ES-I3 (cell line): Measurements from ENCODE around the gene SPDYE3.

Source experiments
- H3K36me3 ChIP-seq: 2 replicates; pipeline ENCODE4 v1.6.1; 2013; ENCODE audit warnings: mild to moderate bottlenecking, low read length, control low read depth, moderate library complexity; ENCODE audit not compliant: insufficient read depth
- H3K4me1 ChIP-seq: 2 replicates; pipeline ENCODE4 v1.6.1; 2013; ENCODE audit warnings: mild to moderate bottlenecking, control low read depth, low read length; ENCODE audit not compliant: insufficient read depth
- H3K9ac ChIP-seq: 2 replicates; pipeline ENCODE4 v1.6.1; 2013; ENCODE audit warnings: low read depth, mild to moderate bottlenecking, low read length, moderate library complexity
- H3K9me3 ChIP-seq: 2 replicates; pipeline ENCODE4 v1.6.1; 2013; ENCODE audit warnings: mild to moderate bottlenecking, low read length, moderate library complexity; ENCODE audit not compliant: control insufficient read depth, insufficient read depth

The SPDYE3 gene

GRCh38 chr7:100367676-100368613 lies 60.4 kb downstream of the SPDYE3 start:
- Histone ChIP-seq H3K4me1 (peaks cover 10% of the 10 kb centered on the region; the same call in 1 of the 2 replicates), H3K9ac (no peak overlapping the region), H3K36me3 (peaks cover 4% of the 10 kb centered on the region), H3K9me3 (no peaks in the 10 kb centered on the region)

- no peaks in the 10 kb centered on the region for H3K9me3 ChIP-seq
- H3K9ac ChIP-seq: no peak overlapping the region
- no peaks in the 10 kb centered on the region; the same call in none of the 2 replicates for H3K36me3 ChIP-seq
- peaks cover 10% of the 10 kb centered on the region; the same call in 1 of the 2 replicates for H3K4me1 ChIP-seq
These were observed 61.6 kb downstream of the SPDYE3 start for GRCh38 chr7:100369105-100369504.

- Histone ChIP-seq H3K9me3 (no peaks in the 10 kb centered on the region), H3K9ac (no peak overlapping the region), H3K4me1 (peaks cover 10% of the 10 kb centered on the region; the same call in 1 of the 2 replicates), H3K36me3 (no peaks in the 10 kb centered on the region; the same call in none of the 2 replicates)
These were observed 62.8 kb downstream of the SPDYE3 start for GRCh38 chr7:100370303-100370702.

GRCh38 chr7:100370746-100371145 lies 63.2 kb downstream of the SPDYE3 start:
- H3K9ac ChIP-seq: no peak overlapping the region
- no peaks in the 10 kb centered on the region; the same call in none of the 2 replicates for H3K36me3 ChIP-seq
- no peaks in the 10 kb centered on the region for H3K9me3 ChIP-seq
- peaks cover 10% of the 10 kb centered on the region; the same call in 1 of the 2 replicates for H3K4me1 ChIP-seq

- no peak overlapping the region for H3K9ac ChIP-seq
- no peaks in the 10 kb centered on the region for H3K9me3 ChIP-seq
- no peaks in the 10 kb centered on the region; the same call in none of the 2 replicates for H3K36me3 ChIP-seq
- peaks cover 10% of the 10 kb centered on the region; the same call in 1 of the 2 replicates for H3K4me1 ChIP-seq
These were observed 64.2 kb downstream of the SPDYE3 start for GRCh38 chr7:100371561-100372171.
